Left ventricle myocardium inferior (tissue), 1 donor: ENCODE measurements around the gene SOX6. TPM values are rescaled to one million over a fixed set of nuclear protein-coding genes. Genes with fewer than 3 reads are reported as not detected.

ENCODE experiments used
- DNase-seq: peaks from one replicate; pipeline ENCODE4 v3.0.0-alpha.2; 2020
- H3K27ac ChIP-seq: fragments of 200-600 bp; replicated peaks from 2 replicates; pipeline ENCODE4 v1.8.0; 2021
- H3K27me3 ChIP-seq: fragments of 200-600 bp; 2 replicates; pipeline ENCODE4 v1.8.0; 2021; ENCODE audit warnings: low read depth
- H3K36me3 ChIP-seq: fragments of 200-600 bp; 2 replicates; pipeline ENCODE4 v1.8.0; 2021
- H3K4me1 ChIP-seq: fragments of 200-600 bp; 2 replicates; pipeline ENCODE4 v1.8.0; 2021
- H3K4me3 ChIP-seq: fragments of 200-600 bp; 2 replicates; pipeline ENCODE4 v1.8.0; 2021; ENCODE audit warnings: mild to moderate bottlenecking, moderate library complexity
- H3K9me3 ChIP-seq: fragments of 200-600 bp; replicated peaks from 2 replicates; pipeline ENCODE4 v1.8.0; 2021
- CTCF ChIP-seq: fragments of 200-600 bp; IDR thresholded peaks from 2 replicates; pipeline ENCODE4 v1.8.0; 2021; ENCODE audit warnings: antibody characterized with exemption, mild to moderate bottlenecking, borderline replicate concordance
- intact Hi-C: fragments of 100-400 bp; cut with micrococcal nuclease; formaldehyde crosslinking; loops from one replicate; pipeline ENCODE4 v1.11.0; 2022
- total RNA-seq: library from RNA; stranded (reverse); fragmentation: NEBNext Ultra II Directional; extraction: Animal tissue kit (Norgen Biotek cat#: 25700); gene quantifications from one replicate; pipeline ENCODE4 v1.2.1, GENCODE V29; 2021
- donor health status: DM: no; HTN: yes; CAD: no; lungs with severe emphysema.

SOX6 gene
- total RNA-seq, 1 donor from 2014 or later = 20.2 TPM

GRCh38 chr11:16169541-16169940 is 186.8 kb downstream of the SOX6 start:
- no peak for TF ChIP-seq CTCF
- Histone ChIP-seq H3K27me3 (no peaks in the 10 kb centered on the region), H3K27ac (no peak overlapping the region), H3K36me3 (no peaks in the 10 kb centered on the region), H3K9me3 (no peaks in the 10 kb centered on the region), H3K4me1 (peaks cover 20% of the 10 kb centered on the region), H3K4me3 (no peak overlapping the region)
- intact Hi-C loops = no loop called here
- no peak for DNase-seq

- Histone ChIP-seq H3K4me3 (no peak overlapping the region), H3K36me3 (no peaks in the 10 kb centered on the region), H3K4me1 (peaks cover 20% of the 10 kb centered on the region), H3K27ac (no peak overlapping the region), H3K27me3 (no peaks in the 10 kb centered on the region), H3K9me3 (no peaks in the 10 kb centered on the region)
- no peak for DNase-seq
- intact Hi-C loops = no loop called here
- TF ChIP-seq CTCF = no peak
Observed at GRCh38 chr11:16167706-16168487, 188.4 kb downstream of the SOX6 start.

- DNase-seq = no peak
- Histone ChIP-seq H3K4me1 (peaks cover 16% of the 10 kb centered on the region), H3K27me3 (no peaks in the 10 kb centered on the region), H3K9me3 (no peaks in the 10 kb centered on the region), H3K27ac (no peak overlapping the region), H3K36me3 (no peaks in the 10 kb centered on the region), H3K4me3 (no peak overlapping the region)
- intact Hi-C loops = no loop called here
- no peak for TF ChIP-seq CTCF
Observed at GRCh38 chr11:16166571-16166970, 189.8 kb downstream of the SOX6 start.

- H3K27me3 ChIP-seq = no peaks in the 10 kb centered on the region
- H3K9me3 ChIP-seq = no peaks in the 10 kb centered on the region
- H3K4me1 ChIP-seq = no peaks in the 10 kb centered on the region
- no peaks in the 10 kb centered on the region for H3K36me3 ChIP-seq
- H3K27ac ChIP-seq = no peak overlapping the region
- no peak for DNase-seq
- intact Hi-C loops = no loop called here
- no peak overlapping the region for H3K4me3 ChIP-seq
- no peak for TF ChIP-seq CTCF
Observed at GRCh38 chr11:16160146-16160545, 196.2 kb downstream of the SOX6 start.

GRCh38 chr11:16158426-16158994 is 197.8 kb downstream of the SOX6 start:
- Histone ChIP-seq H3K4me3 (no peak overlapping the region), H3K27me3 (no peaks in the 10 kb centered on the region), H3K36me3 (no peaks in the 10 kb centered on the region), H3K27ac (no peak overlapping the region), H3K4me1 (no peaks in the 10 kb centered on the region), H3K9me3 (no peaks in the 10 kb centered on the region)
- no peak for TF ChIP-seq CTCF
- DNase-seq = no peak
- intact Hi-C loops = no loop called here
